Left kidney (tissue), 2 donors: ENCODE results near the gene GRK6. TPM values are rescaled to one million over a fixed set of nuclear protein-coding genes. Genes with fewer than 3 reads are reported as not detected.

Experiments used
- DNase-seq: peaks from one replicate; pipeline ENCODE4 v3.0.0-alpha.2; 2013
- polyA plus RNA-seq: library from polyadenylated mRNA; unstranded; fragments of 120-200 nt; gene quantifications from one replicate; pipeline ENCODE4 v1.2.1, GENCODE V29; 2013; ENCODE audit not compliant: insufficient read length

GRK6 gene
- polyA plus RNA-seq, 1 donor: 24.2 TPM

- DNase-seq: no peak
These were observed 1.2 kb upstream of the GRK6 start for GRCh38 chr5:177425196-177425800.

- peak; percentile 100 for DNase-seq
These were observed 493 bp upstream of the GRK6 start for GRCh38 chr5:177425801-177426565.

GRCh38 chr5:177427211-177427822, 841 bp downstream of the GRK6 start:
- DNase-seq: no peak

DNA sequence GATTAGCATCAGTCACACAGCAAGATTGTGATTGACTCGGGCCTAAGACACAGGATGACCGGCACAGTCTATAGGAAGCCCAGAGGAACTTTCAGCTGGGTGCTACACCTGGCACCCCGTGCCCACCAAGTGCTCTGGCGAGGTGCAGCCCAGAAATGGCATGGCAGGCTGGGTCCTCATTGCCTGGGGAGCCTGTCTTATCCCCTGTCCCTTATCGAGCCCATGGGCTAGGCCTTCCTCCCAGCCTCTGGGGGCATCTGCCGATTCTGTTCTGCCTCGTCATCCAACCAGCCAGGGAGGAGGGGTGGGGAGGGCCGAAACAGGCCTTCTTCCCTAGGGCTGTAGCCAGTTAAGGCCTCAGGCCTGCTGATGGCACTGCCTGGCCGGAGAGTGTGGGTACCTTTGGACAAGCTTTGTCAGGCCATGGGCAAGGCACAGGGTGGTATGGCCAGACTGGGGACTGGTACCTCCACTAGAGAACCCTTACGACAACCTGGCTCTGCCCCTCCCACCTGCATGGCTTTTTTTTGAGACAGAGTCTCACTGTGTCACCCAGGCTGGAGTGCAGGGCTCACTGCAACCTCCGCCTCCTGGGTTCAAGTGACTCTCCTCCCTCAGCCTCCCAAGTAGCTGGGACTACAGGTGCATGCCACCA, 1.6 kb downstream of the GRK6 start:
- no peak for DNase-seq

GRCh38 chr5:177428574-177429217, 2.2 kb downstream of the GRK6 start:
- DNase-seq: no peak

DNA sequence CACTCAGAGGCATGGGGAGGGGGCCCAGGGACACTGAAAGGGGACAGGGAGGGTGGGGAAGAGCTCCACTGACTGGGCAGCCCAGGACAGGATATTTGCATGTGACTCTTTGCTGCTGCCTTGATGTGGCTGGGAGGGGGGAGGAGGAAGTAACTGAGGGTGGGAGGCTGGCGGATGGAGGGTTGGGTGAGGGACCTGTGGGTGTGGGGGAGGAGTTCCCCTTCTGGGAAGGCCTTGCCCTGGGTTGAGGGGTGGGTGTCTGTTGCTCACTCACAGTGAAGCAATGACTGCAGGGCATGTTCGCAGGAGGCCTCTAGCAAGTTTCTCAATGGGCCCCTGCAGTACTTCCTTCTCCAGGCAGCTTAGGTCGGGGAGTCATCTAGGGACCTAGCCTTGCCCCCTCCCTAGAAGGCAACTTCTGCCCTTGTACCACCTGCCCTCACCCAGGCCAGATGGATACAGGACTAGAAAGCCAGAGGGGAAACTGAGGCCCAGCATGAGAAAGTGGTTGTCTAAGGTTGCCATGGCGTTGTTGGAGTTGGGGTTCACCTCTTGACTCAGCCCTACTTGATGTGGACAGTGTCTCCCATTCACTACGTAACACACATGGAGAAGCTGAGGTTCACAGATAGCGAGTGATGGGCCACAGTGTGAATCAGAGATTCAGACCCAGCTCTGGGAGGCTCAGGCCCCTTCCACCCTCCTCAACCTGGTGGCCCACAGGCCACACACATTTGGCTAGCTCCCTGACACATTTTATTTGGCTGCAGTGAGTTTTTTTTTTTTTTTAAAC, 3.0 kb downstream of the GRK6 start:
- no peak for DNase-seq

- DNase-seq: no peak
These were observed 3.9 kb downstream of the GRK6 start for GRCh38 chr5:177430140-177430951.

GRCh38 chr5:177430972-177431316, 4.5 kb downstream of the GRK6 start:
- DNase-seq: no peak

GRCh38 chr5:177431317-177432142, 5.1 kb downstream of the GRK6 start:
- no peak for DNase-seq

DNA sequence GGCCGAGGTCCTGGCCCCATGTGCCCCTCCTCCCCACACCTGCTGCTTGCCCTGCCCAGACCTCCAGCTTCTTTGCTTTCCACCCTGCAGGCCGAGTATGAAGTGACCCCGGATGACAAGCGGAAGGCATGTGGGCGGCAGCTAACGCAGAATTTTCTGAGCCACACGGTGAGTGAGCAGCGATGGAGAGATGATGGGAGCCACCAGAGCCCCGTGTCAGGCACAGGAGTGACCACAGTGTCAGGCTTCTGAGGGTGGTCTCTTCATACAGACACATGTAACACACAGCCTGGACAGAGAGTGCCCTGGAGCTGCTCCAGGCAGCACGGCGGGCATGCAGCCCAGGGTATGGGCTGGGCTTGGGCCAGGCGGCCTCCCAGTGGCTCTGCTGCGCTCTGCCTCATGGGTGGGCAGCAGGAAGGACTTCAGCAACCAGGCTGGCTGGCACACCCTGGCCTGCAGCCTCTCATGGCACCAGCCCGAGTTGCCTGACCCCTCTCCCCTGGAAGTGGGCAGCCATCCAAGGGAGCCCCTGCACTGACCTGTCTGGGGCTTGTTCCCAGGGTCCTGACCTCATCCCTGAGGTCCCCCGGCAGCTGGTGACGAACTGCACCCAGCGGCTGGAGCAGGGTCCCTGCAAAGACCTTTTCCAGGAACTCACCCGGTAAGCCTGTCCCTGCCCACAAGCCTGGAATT, 5.8 kb downstream of the GRK6 start:
- no peak for DNase-seq

DNA sequence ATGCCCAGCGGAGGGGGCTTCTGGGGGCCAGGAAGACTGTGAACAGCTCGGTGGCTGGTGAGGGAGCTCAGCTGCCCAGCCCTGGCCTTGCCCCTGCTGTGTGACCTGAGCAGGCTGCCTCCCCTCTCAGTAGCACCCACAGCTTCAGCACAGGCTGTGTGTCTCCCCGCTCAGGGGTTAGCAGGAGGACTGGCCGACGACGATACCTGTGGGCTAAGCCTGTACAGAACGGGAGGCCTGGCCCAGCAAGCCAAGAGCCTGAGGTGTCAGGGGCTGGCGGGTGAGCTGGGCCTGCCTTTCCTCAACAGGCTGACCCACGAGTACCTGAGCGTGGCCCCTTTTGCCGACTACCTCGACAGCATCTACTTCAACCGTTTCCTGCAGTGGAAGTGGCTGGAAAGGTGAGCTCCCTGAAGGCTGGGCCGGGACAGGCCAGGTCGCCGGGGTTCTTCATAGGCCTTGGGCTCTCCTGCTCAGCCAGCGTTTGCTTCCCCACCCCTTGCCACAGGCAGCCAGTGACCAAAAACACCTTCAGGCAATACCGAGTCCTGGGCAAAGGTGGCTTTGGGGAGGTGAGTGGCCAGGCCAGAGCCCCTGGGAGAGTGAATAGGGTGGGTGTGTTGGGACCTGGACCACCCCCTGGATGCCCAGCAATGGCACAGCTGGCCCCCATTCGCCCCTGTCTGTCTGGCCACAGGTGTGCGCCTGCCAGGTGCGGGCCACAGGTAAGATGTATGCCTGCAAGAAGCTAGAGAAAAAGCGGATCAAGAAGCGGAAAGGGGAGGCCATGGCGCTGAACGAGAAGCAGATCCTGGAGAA, 6.6 kb downstream of the GRK6 start:
- no peak for DNase-seq

DNA sequence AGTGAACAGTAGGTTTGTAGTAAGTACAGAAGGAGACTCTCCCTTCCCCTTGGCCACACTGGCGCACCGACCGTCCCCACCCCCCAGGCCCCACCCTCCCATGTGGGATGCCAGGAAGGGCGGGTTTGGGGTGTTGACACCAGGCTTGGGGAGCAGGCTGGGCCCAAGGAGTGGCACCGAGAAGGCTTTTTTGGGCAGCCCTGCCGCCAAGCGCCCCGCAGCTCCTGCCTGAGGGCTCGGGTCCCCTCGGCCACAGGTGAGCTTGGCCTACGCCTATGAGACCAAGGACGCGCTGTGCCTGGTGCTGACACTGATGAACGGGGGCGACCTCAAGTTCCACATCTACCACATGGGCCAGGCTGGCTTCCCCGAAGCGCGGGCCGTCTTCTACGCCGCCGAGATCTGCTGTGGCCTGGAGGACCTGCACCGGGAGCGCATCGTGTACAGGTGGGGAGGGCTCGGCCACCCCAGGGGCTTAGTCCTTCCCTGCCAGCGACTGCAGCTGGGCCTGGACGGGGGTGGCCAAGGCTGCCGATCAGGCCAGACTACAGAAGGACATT, 7.3 kb downstream of the GRK6 start:
- no peak for DNase-seq

DNA sequence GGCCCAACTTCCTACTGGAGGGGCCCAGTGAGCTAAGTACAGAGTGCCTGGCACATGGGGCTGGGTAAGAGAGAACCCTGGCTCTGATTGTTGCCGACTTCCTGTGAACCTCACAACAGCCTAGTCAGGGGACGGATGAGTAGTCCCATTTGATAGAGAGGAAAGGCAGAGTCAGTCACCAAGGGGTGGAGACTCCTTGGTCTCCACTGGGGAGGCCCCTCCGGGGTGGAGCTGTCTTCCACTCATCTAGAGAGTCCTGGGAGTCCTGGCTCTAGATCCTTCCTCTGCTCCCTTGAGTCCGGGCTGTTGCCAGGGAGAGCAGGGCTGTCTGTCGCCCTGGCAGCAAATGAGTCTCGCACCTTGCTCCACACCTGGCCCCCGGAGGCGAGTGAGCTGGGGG, 8.0 kb downstream of the GRK6 start:
- DNase-seq: no peak

- DNase-seq: no peak
These were observed 8.7 kb downstream of the GRK6 start for GRCh38 chr5:177434942-177435738.

DNA sequence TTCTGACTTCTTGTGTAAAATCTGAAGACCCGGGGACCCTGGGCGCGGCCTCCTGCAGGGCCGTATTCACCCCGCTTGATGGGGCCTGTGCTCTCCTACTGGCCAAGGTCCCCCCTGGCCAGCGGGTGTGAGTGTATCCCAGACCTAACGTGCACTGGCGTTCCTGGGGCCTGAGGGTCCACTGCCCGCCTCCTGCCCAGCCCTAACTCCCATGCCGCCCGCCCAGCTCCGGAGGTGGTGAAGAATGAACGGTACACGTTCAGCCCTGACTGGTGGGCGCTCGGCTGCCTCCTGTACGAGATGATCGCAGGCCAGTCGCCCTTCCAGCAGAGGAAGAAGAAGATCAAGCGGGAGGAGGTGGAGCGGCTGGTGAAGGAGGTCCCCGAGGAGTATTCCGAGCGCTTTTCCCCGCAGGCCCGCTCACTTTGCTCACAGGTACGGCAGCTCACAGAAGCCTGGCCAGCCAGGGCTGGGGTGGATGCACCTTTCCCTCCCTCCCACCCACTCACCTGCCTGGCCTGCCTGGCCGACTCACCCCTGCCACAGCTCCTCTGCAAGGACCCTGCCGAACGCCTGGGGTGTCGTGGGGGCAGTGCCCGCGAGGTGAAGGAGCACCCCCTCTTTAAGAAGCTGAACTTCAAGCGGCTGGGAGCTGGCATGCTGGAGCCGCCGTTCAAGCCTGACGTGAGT, 9.5 kb downstream of the GRK6 start:
- no peak for DNase-seq

DNA sequence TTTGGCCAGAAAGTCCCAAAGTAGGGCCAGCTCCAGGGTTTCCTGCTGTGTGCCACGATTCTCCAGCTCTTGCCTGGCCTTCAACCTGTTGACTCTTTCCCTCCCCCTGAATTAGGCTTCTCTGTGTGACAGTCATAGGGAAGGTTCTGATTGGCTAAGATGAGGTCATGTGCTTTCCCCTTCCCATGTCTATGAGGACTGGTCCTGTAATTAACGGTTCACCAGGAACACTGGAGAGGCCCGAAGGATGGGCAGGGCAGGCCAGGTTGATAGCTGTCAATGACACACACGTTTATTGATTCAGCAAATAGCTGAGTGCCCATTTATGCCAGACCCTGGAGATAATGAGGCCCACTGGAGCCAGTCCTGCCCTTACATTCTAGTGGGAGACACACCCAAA, 11.1 kb downstream of the GRK6 start:
- no peak for DNase-seq

DNA sequence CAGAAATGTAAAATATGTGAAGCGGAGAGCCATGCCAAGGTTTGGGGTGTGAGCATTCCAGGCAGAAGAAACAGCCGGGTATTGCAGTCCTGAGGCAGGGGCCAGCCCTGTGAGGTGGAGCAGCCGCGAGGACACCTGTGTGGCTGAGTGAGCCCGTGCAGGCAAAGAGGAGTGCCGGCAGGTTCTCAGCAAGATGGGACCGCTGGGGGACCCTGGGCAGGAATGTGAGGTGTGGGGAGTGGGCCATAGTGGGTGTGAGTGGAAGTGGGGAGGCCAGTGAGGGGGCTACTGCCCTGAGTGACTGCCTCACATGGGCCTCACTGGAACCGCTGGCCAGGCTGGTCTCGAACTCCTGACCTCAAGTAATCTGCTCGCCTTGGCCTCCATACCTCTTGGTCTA, 12.0 kb downstream of the GRK6 start:
- DNase-seq: no peak
